DND-41 (cell line): ENCODE measurements around the gene SHROOM3.

Experiments
- CTCF ChIP-seq: IDR thresholded peaks from 2 replicates; pipeline ENCODE4 v1.5.1; 2012; ENCODE audit warnings: borderline replicate concordance, low read length, moderate library complexity, mild to moderate bottlenecking; ENCODE audit not compliant: poor library complexity, severe bottlenecking; ENCODE audit errors: extremely low read depth
- EZH2 ChIP-seq: IDR thresholded peaks from 3 replicates; pipeline ENCODE4 v1.6.1; 2012; ENCODE audit warnings: borderline replicate concordance, low read depth, mild to moderate bottlenecking, moderate library complexity, low read length, inconsistent platforms; ENCODE audit not compliant: severe bottlenecking

DNA sequence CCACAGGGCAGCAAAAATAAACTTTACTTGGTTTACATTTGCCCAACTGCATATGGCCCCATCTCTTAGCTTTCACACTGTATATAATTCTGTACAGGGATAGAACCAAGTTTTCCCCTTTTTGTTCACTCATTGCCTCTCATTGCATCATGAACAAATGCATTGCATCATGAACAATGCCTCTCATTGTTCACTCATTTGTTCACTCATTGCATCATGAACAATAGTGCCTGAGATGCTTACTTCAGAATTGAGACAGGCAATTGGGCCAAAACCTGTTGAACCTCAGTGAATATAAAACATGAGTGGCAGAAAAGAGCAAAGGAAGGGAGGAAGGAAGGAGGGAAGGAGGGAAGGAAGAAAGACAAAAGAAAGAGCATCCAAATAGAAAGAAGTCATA lies 364.7 kb downstream of the SHROOM3 start:
- TF ChIP-seq CTCF: no peak
- no peak for TF ChIP-seq EZH2
